Stimulated activated CD4-positive, alpha-beta T cell treated with anti-CD3 and anti-CD28 coated beads, Interleukin-12 subunit alpha, Interleukin-12 subunit beta, amount 100 ng/mL, for 48 hours (primary cell): Measurements from ENCODE around the gene EIF4E2.
"Not testable (repeated sequence)": the region's sequence is repeated elsewhere in the genome, so short reads cannot be mapped to it uniquely, and the experiment has no call there.

Source experiments
- DNase-seq, 3 donors: peaks; one replicate each; pipeline ENCODE4 v3.0.0-alpha.2; 2020; ENCODE audit warnings: low read depth in 2 of 3, low spot score in 1 of 3

The EIF4E2 gene

DNA sequence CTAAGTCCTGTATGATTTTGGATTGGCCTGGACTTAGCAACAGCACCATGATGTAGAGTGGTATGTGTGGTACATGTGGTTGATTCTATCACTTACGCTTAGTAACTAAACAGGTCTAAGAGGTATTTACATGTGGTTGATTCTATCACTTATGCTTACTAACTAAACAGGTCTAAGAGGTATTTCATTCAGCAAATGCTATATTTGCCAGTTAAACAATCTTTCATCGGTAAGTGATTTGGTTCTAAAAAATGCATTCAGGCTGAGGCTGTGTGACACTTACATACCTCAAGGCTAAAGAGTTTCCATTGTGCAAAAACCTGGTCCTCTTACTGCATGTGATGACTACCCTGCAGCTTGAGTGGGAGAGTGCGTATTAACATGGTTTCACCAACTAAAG is 13.1 kb downstream of the EIF4E2 start:
- DNase-seq, result no peak

DNA sequence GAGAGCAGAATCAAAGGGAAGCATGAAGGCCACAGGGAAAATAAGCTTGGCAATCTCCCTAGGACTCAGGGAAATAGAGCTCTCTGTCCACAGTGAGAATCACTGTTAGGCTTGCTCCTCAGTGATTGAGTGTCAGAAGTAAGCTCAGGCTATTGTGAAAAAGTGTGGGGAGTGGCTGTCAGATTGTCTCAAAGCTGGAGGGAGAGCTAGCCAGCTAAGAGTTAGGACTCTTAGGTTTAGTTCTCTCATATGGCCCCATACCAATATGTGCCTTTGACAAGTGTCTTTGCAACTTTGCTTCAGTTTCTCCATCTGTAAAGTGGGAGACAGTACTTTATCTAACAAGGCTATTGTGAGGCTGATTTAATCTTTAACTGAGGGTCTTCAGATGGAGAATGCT is 17.2 kb downstream of the EIF4E2 start:
- no peak for DNase-seq

DNA sequence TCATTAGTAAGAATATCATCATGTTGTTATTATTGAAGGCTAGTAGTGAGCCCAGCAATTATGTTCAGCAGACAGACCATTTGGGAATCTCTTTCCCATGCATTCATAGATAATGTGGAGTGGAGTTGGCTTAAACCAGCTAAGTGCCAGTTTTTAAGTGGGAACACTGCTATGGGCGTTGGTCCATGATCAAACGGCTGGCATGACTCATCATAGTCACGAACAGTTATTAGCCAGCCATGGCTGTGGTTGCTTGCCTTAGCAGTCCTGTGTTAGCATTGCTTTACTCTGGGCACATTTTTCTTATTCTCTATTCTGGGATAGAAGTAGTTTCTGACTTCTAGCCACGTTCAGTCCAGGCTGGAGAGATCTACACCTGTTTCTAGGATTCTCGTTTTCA is 17.7 kb downstream of the EIF4E2 start:
- no peak for DNase-seq

DNA sequence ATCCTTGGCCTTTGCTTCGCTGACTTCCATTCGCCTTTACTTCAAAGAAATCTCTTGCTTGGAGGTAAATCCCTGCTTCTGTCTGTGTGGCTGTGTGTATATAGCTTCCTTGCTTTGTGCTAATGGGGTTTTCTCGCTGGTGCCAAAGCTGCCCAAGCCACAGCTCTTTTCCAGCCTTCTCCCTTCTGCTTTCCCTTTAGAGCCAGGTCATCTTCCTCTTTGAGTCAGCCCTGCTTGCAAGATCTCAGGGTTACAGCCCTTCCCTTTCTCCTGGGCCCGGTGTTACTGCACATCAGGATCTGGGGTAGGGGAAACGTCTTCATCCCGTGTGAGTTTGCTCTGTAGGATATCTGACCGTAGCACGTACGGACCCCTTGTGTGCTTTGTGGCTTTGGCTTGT is 19.1 kb downstream of the EIF4E2 start:
- DNase-seq, result no peak

DNA sequence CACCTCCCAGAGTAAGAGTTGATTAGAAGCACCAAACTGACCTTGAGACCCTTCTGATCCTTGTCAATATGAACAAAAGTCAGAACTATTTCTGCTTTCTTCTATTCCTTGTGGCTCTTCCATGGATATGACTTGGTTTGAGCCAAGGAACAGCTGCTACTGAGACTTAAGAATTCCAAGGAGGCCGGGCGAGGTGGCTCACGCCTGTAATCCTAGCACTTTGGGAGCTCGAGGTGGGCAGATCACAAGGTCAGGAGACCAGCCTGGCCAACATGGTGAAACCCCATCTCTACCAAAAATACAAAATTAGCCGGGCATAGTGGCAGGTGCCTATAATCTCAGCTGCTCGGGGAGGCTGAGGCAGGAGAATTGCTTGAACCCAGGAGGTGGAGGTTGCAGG is 20.0 kb downstream of the EIF4E2 start:
- not testable (repeated sequence) for DNase-seq

DNA sequence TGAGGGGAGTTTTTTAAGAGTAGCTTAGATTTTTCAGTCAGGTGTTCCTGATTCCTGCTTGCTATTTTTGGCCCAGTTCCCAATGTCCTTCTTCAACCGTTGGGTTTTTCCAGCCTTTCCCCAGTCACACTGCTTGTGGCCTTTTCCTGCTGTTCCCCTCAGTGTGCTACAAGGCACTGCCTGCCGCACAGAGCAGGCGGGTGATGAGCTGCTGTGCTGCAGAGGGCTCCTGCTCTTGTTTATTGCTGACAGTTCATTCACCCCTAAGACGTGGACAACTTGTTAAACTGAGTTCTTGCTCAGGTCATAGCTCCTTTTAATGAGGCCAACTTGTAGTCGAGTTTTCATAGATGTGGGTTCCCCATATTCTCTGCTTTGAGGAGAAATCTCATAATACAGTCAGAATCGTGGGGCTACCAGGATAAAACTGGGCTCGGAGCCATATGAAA is 20.6 kb downstream of the EIF4E2 start:
- no peak for DNase-seq

DNA sequence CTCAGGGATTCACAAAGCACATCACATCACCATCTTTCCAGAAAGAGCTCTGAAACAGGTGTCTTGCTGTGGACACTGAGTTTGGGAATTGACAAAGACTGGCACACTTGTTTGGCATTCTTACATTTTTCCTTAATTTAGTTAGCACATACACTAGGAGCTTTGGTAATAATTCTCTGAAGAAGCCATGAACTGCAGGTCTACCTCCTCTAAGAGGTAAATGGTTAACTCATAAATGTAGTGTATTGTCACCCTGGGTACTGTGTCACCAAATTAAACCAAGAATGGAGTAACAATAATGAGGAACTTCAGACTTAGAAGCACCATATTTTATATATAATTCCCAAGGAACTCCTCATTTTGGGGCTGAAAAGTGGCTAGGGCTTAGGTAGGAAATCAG is 22.6 kb downstream of the EIF4E2 start:
- DNase-seq, result no peak

DNA sequence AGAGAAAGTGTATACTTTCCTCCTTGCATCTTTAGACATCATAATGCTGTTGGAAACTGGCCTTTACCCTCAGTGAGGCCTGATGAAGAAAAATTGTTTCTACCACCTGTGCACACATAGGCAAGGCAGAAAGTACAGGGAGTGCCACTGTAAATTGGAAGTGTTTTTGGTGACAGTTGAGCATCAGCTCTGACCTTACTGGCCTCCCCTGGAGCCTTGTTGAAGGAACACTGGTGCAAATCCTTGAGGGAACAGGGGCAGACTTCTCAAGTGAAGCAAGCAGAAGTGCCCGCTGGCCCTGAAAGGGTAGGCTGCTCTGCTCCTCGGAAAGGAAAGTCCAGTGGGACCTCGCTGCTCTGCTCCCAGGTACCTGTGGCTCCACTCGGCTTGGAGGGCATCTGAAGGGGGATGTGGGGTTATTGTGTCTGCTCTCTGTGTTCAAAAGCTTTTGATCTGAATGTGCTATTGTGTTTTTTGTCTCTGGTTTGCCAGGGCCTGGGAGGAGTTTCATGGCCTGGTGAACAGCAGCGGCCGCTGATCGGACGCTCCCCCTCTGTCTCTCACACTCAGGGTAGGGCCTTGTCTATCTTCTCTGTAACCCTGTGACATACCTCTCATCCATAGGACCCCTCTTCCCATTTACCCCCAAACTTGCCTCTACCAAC is 23.4 kb downstream of the EIF4E2 start:
- DNase-seq, result no peak

DNA sequence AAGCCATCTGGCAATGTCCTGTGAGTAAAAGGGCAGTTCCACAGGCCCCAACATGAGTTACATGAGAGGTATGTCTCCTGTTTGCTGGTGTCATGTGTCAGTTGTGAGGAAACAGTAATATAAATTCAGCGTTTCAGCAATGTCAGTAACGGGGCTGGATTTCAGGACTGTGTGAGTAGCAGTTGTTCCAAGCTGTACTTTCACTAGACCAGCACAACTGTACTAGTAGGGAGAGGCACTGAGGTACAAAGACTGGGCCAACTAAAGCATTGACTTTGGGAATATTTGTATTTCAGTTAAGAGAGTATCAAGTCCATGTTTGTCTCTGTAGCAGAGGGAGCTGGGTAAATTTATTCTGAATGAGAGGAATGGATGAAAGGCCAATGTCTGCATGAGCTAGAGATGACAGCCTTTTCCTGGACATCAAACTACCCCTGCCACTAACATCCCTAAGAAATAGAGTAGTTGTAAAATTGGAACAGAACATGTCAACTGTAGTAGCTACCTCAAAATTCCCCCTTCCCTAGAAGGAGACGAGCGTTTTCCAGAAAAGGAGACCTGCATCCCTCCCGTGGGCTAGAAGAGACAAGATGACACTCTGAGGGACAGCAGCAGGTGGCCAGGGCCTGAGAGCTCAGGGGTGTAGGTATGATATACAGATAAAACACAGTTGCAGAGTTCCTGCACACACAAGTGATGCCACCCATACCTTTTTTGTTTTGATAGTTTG is 24.4 kb downstream of the EIF4E2 start:
- DNase-seq, result no peak

DNA sequence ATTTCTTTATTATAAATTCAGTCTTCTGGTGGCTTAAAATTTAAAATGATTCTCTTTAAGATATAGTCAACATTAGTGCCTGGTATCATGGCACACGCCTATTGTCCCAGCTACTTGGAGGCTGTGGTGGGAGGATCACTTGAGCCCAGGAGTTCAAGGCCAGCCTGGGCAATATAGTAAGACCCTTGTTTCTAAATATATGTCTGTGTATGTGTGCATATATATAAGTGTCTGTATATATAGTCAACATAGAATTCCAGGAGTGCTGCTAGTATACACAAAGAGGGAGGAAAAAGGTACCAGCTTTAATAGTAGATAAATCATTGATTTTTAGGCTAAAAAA is 24.9 kb downstream of the EIF4E2 start:
- DNase-seq, result no peak

DNA sequence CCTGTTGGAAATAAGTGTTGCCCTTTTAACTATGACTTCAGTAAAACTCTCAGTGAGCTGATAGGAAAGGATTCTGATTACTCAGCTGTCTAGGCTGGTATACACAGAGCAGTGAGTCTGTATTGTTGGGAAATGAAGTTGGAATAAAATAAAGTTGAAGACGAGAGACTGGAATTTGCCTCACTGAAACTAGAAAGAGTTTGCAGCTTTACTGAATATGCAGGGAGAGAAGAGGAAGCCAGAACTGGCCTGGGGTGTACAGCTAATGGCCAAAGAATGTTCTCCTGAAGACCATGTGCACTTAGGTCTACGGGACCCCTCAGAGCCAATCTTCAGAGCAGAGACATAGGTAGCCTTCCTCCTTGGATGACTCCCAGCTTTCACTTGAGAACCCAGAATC is 26.5 kb downstream of the EIF4E2 start:
- DNase-seq, result no peak

DNA sequence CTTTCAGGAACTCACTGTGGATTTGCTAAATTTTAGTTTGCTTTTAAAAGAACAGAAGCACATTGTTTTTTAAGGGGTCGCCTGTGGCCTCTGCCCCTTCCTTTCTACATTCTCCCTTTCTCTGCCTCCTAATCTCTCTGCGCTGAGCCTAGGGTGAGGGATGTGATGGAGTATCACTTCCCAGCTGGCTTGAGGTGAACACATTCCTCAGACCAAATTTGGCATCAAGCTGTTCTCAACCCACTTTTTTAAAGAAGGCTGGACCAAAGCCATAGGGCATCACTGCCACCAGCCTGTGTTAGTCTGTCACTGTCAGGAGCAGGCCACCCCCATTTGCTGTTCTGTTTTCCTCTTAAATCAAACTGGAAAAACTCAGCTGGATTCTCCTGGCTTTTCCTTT is 27.4 kb downstream of the EIF4E2 start:
- no peak for DNase-seq

DNA sequence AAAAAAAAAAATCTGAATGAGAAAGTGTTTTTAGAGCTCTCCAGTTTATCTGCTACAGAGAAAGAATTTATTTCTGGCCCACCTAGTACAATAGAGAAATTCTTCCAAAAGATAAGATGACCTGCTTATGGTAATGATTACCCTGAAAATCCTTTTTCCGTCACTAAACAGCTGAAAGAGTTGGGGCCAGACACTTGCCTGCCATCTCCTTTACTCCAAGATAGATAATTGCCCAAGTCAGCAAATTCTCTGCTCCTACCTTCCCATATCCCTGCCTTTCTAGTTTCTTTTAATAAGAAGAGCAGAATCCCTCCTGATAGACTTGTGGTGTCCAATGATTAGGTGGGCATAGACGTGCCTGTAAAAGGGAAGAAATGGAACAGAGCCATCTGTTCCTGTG is 28.1 kb downstream of the EIF4E2 start:
- no peak for DNase-seq

DNA sequence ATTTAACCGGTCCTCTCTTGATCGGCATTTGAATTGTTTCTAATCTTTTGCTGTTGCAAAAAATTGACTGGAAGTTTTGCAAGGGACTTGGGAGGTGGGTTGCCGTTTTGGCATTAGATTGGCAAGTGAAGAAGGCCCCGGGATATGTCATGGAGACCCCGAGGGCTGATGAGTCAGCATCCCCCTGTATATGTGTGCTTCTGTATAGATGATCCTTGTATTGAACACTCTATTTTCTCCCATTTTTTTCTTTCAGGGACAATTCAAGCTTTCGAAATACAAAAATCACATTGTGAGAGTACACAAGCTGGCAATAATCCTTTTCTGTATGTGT is 30.1 kb downstream of the EIF4E2 start:
- no peak for DNase-seq

DNA sequence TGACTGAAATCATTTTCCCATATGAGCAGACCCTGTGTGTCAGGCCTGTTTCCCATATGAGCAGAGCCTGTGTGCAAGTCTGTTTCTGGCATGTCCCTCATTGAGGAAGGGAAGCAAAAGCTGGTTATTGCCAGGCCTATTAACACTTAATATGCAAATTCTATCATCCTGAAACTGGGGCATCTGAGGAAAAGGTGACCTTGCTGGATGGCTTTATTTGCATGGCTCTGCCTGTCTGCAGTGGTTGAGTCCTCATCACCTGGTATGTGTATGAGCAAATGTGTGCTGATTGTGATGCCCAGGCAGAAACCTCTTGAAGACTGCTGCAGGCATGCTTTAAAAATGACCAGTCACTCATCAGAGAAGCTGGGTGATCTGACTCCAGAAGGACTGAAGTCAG is 31.2 kb downstream of the EIF4E2 start:
- DNase-seq, result no peak

DNA sequence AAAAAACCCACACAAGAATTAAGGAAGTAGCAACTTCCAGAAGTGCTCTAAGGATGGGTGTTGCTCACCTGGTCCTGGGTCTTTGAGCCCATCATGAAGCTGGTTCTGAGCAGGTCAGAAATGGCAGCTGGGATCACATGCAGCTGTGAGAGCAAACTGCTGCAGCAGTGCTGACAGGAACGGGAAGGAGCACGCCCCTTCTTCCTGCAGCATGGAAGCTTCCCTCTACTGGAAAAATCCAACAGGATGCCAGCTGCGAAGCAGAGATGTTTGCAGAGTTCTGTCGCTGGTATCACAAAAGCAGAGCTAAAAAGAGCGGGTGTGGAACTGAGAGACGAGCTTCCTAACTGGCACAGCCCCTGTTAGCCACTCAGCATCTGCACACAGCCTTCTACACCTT is 33.7 kb downstream of the EIF4E2 start:
- DNase-seq, result no peak

DNA sequence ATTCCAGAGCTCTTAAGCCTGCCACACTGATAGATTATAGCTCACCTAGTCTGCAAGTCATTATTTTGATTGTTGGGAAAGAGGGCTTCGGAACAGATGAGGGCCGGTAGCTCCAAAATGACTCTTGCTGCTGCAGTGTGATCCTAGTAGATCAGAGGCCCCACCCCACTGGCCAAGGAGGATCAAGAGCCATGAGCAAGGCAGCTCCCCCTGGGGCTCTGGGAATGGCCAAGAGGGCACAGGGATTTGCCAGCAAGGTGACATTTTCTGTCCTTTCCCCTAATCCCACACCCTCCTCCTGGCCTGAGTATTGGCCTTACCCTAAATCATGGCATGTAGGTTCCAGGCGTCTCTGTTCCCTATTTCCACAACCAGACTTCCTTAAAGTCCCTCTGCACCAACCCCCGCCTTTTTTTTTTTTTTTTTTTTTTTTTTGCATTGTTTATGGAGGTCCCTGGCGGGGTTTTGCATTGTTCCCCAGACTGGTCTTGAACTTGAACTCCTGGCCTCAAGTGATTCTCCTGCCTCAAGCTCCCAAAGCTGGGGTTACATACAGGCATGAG is 36.5 kb downstream of the EIF4E2 start:
- no peak for DNase-seq

DNA sequence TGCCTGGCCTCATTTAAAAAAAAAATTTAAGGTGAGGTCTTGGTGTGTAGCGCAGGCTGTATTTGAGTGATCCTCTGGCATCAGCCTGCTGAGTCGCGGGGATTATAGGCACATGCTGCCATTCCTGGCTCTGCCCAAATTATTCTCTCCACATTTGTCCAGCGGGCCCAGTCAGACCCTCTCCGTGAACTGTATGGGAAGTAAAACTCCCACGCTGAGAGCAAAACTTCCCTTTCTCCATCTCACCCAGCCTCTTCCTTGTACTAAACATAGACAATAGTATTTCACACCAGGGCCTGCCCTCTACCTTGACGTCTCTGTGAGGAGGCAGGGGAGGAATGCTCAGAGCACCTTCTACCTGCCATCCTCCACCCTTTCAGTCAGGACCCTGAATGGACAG is 37.0 kb downstream of the EIF4E2 start:
- DNase-seq, result no peak

DNA sequence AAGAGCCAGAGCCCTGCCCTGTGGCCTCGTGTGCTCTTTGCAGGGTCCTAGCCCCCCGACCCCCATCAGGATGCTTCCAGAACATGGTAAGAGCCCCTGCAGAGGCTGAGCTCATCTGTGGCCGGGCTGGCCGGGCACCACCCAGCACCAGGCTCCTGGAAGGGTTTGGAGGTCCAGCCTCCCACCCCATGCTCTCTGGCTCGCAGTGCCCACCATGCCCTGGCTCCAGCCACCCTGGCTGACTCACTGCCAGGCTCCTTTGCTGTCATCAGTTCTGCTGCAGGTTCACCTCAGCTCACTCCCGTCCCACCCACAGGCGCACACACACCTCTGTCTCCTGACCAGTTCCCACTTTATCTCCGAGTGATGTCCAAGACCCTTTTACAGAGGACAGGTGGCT is 37.5 kb downstream of the EIF4E2 start:
- no peak for DNase-seq

DNA sequence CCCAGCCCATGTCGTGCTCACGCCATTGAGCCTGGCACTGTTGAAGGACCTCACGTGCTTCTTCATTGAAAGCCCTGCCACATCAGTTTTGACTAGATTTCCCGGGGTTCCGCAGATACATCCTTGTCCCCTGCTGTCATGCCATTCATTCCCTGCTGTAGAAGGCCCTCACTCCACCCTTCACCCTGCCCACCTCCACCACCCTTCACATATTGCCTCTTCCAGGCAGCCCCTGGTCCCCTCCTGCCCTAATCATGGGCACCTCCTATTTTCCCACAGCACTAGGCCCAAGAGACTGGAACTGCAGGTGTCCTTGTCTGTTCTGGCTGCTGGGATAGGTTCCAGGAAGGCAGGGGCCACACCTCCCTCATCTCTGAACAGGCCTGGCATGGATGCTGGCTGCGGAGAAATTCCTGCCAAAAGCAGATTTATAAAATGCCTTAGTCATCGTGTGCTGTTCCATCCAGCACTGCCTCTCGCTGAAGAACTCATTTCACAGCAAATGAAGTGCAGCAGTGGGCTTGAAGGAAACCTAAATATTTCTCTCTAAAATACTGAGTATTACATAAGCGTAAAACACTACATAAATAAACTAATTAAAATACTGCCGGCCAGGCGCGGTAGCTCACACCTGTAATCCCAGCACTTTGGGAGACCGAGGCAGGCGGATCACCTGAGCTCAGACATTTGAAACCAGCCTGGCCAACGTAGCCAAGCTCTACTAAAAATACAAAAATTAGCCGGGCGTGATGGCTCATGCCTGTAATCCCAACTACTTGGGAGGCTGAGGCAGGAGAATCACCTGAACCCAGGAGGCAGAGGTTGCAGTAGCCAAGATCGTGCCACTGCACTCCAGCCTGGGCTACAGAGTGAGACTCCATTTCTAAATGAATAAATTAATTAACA is 38.4 kb downstream of the EIF4E2 start:
- DNase-seq, result no peak

DNA sequence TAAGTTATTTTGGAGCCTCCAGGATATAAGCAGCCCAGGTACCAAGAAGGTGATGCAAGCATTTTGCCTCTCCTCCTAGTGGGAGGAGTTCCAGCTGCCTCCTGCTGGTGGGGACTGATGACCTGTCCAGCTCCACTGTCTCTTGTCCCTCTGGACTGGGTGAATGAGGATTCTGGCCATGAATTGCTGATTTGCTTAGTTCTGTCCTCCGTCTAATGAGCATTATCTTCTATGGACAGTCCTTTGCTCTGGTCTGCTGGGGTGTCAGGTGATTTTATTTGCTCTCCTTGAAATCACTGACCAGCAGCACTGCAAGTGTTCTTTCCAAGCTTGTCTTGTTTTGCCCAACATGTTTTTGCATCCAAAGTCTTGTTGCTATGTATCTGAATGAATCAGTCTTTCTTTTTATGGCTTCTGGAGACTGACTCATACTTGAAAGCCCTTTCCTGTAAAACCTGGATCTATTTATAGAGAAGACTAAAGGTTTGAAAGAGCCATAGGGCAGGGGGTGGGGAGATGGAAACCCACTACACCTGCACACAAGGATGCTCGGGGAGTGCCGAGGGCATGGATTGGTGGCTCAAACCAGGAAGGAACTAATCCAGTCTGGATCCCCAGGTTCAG is 42.4 kb downstream of the EIF4E2 start:
- DNase-seq, result no peak
